ENCODE data around the gene BAHD1.

The BAHD1 gene

GRCh38 chr15:40440743-40441564 is at the start of gene BAHD1:
Gene BAHD1 (plus strand): TSS chr15:40440953. CDS start chr15:40458465, 17,512 bp downstream.
- DNase-seq, result peak; percentile 97

GRCh38 chr15:40392986-40393948 is 47.5 kb upstream of the BAHD1 start:
- no peak for DNase-seq

GRCh38 chr15:40397688-40398412 is 42.9 kb upstream of the BAHD1 start:
- no peak for DNase-seq

GRCh38 chr15:40398413-40398873 is 42.3 kb upstream of the BAHD1 start:
- DNase-seq, result no peak

- no peak for DNase-seq
Measured at GRCh38 chr15:40399370-40399769, 41.4 kb upstream of the BAHD1 start.

- peak; percentile 97 for DNase-seq
Measured at GRCh38 chr15:40405501-40406381, 35.0 kb upstream of the BAHD1 start, which contains the start of gene IVD. Gene IVD (plus strand): TSS chr15:40405795. CDS start chr15:40405828, 33 bp downstream.

GRCh38 chr15:40407330-40407990 is 33.3 kb upstream of the BAHD1 start:
- no peak for DNase-seq

- DNase-seq, result no peak
Measured at GRCh38 chr15:40409366-40409765, 31.4 kb upstream of the BAHD1 start.

GRCh38 chr15:40410476-40410875 is 30.3 kb upstream of the BAHD1 start:
- DNase-seq, result no peak

- DNase-seq, result no peak
Measured at GRCh38 chr15:40412095-40412759, 28.5 kb upstream of the BAHD1 start.

- no peak for DNase-seq
Measured at GRCh38 chr15:40413036-40413435, 27.7 kb upstream of the BAHD1 start.

GRCh38 chr15:40414816-40415215 is 25.9 kb upstream of the BAHD1 start:
- no peak for DNase-seq

GRCh38 chr15:40415226-40415625 is 25.5 kb upstream of the BAHD1 start:
- no peak for DNase-seq

- DNase-seq, result no peak
Measured at GRCh38 chr15:40416056-40416455, 24.7 kb upstream of the BAHD1 start.

GRCh38 chr15:40418126-40418525 is 22.6 kb upstream of the BAHD1 start:
- DNase-seq, result no peak

- no peak for DNase-seq
Measured at GRCh38 chr15:40420071-40420713, 20.6 kb upstream of the BAHD1 start.

- no peak for DNase-seq
Measured at GRCh38 chr15:40420793-40421192, 20.0 kb upstream of the BAHD1 start.

GRCh38 chr15:40421246-40422157 is 19.3 kb upstream of the BAHD1 start:
- peak; percentile 89 for DNase-seq
